GM12872 (cell line): ENCODE measurements around the gene TANGO6.

Experiments
- TF ChIP-seq, protein P1 (sequence below): IDR thresholded peaks from 3 replicates; pipeline ENCODE4 v1.5.1; 2011; ENCODE audit warnings: low read depth, mild to moderate bottlenecking, low read length, moderate library complexity; ENCODE audit not compliant: insufficient read depth

The TANGO6 gene

DNA sequence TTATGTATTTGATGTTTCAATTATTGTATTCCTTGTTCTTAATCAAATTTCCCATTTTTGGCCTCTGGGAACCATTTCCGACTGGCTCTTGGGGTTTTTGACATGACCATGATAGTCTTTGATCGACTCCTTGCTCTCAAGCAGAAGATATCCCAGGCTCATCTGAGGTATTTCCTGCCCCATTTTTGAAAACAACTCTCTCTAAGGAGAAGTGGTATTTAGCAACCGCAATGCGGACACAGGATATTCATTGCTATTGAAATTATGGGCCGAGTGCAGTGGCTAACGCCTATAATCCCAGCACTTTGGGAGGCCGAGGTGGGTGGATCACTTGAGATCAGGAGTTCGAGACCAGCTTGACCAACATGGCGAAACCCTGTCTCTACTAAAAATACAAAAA lies 5.5 kb downstream of the TANGO6 start:
- TF ChIP-seq, protein P1, sequence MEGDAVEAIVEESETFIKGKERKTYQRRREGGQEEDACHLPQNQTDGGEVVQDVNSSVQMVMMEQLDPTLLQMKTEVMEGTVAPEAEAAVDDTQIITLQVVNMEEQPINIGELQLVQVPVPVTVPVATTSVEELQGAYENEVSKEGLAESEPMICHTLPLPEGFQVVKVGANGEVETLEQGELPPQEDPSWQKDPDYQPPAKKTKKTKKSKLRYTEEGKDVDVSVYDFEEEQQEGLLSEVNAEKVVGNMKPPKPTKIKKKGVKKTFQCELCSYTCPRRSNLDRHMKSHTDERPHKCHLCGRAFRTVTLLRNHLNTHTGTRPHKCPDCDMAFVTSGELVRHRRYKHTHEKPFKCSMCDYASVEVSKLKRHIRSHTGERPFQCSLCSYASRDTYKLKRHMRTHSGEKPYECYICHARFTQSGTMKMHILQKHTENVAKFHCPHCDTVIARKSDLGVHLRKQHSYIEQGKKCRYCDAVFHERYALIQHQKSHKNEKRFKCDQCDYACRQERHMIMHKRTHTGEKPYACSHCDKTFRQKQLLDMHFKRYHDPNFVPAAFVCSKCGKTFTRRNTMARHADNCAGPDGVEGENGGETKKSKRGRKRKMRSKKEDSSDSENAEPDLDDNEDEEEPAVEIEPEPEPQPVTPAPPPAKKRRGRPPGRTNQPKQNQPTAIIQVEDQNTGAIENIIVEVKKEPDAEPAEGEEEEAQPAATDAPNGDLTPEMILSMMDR = no peak

DNA sequence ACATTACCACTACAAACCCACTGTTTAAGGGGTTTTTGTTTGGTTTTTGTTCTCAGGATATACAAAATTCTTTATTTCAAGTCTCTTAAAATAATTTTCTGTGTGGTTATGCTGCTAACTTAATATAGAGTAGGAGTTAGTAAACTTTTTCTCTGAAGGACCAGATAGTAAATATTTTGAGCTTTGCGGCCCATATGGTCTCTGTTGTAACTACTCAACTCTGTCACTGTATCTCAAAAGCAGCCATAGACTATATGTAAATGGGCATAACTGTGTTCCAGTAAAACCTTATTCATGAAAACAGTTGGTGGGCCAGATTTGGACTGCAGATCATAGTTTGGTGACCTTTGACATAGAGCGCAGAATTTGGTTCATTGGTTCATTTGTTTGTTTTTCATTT lies 7.2 kb downstream of the TANGO6 start:
- TF ChIP-seq, protein P1 = no peak

DNA sequence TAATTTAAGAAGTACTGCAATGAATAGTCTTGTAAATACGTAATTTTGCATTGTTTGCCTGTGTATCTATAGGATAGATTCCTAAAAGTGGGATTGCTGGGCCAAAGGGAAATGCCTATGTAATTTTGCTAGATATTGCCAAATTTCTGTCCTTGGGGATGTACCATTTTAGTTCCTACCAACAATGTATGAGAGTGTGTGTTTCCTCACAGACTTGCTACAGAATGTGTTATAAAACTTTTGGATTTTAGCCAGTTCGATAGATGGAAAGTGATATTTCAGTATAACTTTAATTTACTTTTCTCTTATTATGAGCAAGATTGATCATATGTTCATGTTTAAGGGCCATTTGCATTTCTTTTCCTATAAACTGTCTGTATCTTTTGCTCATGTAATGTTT lies 8.3 kb downstream of the TANGO6 start:
- TF ChIP-seq, protein P1 = no peak

GRCh38 chr16:68857479-68857878 lies 14.1 kb downstream of the TANGO6 start:
- TF ChIP-seq, protein P1 = no peak

- TF ChIP-seq, protein P1 = no peak
Measured at GRCh38 chr16:68859828-68860227, 16.5 kb downstream of the TANGO6 start.

DNA sequence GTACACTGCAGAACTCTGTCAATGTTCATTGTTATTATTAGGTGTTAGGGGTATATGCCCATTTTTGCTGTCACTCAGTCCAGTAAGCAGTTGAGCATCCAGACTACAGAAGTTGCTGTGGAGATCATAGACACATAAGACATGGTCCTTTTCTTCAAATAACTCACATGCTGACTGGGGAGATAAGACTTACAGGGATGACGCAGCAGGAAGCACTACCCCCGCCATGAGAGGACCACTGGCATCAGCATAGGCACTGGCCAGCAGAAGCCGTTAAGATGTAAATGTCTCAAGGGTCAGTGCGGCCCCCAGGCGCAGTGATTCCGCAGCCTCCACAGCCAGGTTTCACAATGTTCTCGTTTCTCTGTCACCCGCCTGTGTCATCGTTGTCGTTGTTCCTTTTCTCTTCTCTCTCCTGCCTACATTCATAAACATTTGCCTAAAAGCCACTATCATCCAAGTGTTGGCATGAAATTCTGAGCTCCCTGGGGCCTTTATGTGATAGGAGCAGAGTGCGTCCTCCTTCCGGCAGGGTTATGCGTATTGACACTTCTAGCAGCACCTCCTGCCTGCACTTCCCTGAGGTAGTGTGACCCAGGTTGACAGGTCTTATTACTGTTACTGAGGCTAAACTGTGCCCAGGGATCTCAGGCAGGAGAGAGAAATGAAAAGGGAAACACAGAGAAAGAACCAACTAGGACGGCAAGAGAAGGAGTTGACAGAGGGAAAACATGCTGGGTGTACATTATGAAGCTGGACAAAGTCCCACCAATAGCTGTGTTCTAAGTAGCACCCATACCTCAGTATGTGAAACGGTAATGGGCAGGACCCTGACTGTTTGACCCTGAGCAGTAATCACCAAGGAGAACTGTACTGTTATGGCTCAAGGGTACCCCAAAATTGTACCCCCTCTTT lies 17.9 kb downstream of the TANGO6 start:
- TF ChIP-seq, protein P1 = no peak

- TF ChIP-seq, protein P1 = no peak
Measured at GRCh38 chr16:68866933-68867332, 23.6 kb downstream of the TANGO6 start.
